ENCODE measurements around the gene PRKCZ.

- TF ChIP-seq CTCF (IDR thresholded peaks at IDR 0.05) (no peak), ZFX (IDR thresholded peaks at IDR 0.05; ENCODE audit: borderline replicate concordance) (no peak)
These were observed 74.4 kb downstream of the PRKCZ start for GRCh38 chr1:2124446-2125198.
